Measurements from ENCODE around the gene ZDHHC16.

GRCh38 chr10:97479939-97480338 lies 34.0 kb downstream of the ZDHHC16 start:
- TF ChIP-seq TEAD4 (IDR thresholded peaks at IDR 0.05) (0 out of 2 replicates have a peak, but pooled peaks have one; percentile 22), REST (IDR thresholded peaks at IDR 0.05; ENCODE audit: low read depth) (no peak), CEBPB (IDR thresholded peaks at IDR 0.05) (no peak), RAD21 (IDR thresholded peaks at IDR 0.05; ENCODE audit: low read depth) (no peak), NFIC (IDR thresholded peaks at IDR 0.05) (no peak), CREB1 (IDR thresholded peaks at IDR 0.05; ENCODE audit: low read depth) (no peak), TCF12 (IDR thresholded peaks at IDR 0.05; ENCODE audit: low read depth) (no peak), MAX (IDR thresholded peaks at IDR 0.05) (peak; percentile 95), ZBTB7A (IDR thresholded peaks at IDR 0.05; ENCODE audit: low read depth) (no peak), EP300 (IDR thresholded peaks at IDR 0.05; ENCODE audit: borderline replicate concordance) (no peak), FOXM1 (IDR thresholded peaks at IDR 0.05; ENCODE audit: borderline replicate concordance, low read depth) (no peak), TAF1 (IDR thresholded peaks at IDR 0.05; ENCODE audit: low read depth) (no peak), YY1 (IDR thresholded peaks at IDR 0.05; ENCODE audit: low read depth) (peak; percentile 94), EGR1 (IDR thresholded peaks at IDR 0.05) (peak; percentile 31; the same call in 1 of the 2 replicates)

All from Ishikawa (cell line).